ENCODE data around the gene RAD51B.

Gene RAD51B

GRCh38 chr14:68147303-68147702, 327.7 kb downstream of the RAD51B start:
- Histone ChIP-seq H3K9me3 (ENCODE audit: control insufficient read depth, low read length) (peaks cover 11% of the 10 kb centered on the region), H3K4me3 (ENCODE audit: extremely low read depth, insufficient read depth, low read length, poor library complexity, severe bottlenecking) (no peak overlapping the region), H3K4me1 (ENCODE audit: control insufficient read depth, insufficient read depth, low read length, poor library complexity, severe bottlenecking) (peaks cover 21% of the 10 kb centered on the region), H3K27ac (ENCODE audit: low read depth, low read length, severe bottlenecking) (peak overlapping the region; percentile 85), H3K36me3 (ENCODE audit: control insufficient read depth, insufficient read depth, low read length) (no peaks in the 10 kb centered on the region)

DNA sequence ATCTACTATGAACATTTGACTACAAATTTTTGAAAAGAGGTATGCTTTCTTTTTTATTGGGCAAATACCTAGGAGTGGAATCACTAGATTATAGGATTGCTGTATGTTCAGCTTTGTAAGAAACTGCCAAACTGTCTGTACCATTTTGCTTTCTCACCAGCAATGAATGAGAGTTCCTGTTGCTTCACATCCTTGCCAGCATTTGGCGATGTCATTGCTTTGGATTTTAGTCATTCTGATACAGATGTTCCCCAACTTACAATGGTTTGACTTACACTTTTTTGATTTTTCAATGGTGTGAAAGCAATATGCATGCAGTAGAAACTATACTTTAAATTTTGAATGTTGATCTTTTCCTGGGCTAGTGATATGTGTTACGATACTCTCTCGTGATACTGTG, 328.7 kb downstream of the RAD51B start:
- 100% methylated on average over 3 of the region's 3 CpGs for WGBS, 2 experiments (ENCODE audit: insufficient coverage in 2 of 2)
- Histone ChIP-seq H3K4me1 (ENCODE audit: control insufficient read depth, insufficient read depth, low read length, poor library complexity, severe bottlenecking) (peaks cover 17% of the 10 kb centered on the region), H3K36me3 (ENCODE audit: control insufficient read depth, insufficient read depth, low read length) (no peaks in the 10 kb centered on the region), H3K9me3 (ENCODE audit: control insufficient read depth, low read length) (peaks cover 14% of the 10 kb centered on the region), H3K27ac (ENCODE audit: low read depth, low read length, severe bottlenecking) (no peak overlapping the region), H3K4me3 (ENCODE audit: extremely low read depth, insufficient read depth, low read length, poor library complexity, severe bottlenecking) (no peak overlapping the region)

- no peaks in the 10 kb centered on the region for H3K36me3 ChIP-seq (ENCODE audit: control insufficient read depth, insufficient read depth, low read length)
- peaks cover 14% of the 10 kb centered on the region for H3K9me3 ChIP-seq (ENCODE audit: control insufficient read depth, low read length)
- no peak overlapping the region for H3K27ac ChIP-seq (ENCODE audit: low read depth, low read length, severe bottlenecking)
- no peak overlapping the region for H3K4me3 ChIP-seq (ENCODE audit: extremely low read depth, insufficient read depth, low read length, poor library complexity, severe bottlenecking)
- peaks cover 13% of the 10 kb centered on the region for H3K4me1 ChIP-seq (ENCODE audit: control insufficient read depth, insufficient read depth, low read length, poor library complexity, severe bottlenecking)
These were observed 329.2 kb downstream of the RAD51B start for GRCh38 chr14:68148763-68149162.

- Histone ChIP-seq H3K36me3 (ENCODE audit: control insufficient read depth, insufficient read depth, low read length) (no peaks in the 10 kb centered on the region), H3K4me1 (ENCODE audit: control insufficient read depth, insufficient read depth, low read length, poor library complexity, severe bottlenecking) (no peaks in the 10 kb centered on the region), H3K27ac (ENCODE audit: low read depth, low read length, severe bottlenecking) (no peak overlapping the region), H3K9me3 (ENCODE audit: control insufficient read depth, low read length) (peaks cover 13% of the 10 kb centered on the region), H3K4me3 (ENCODE audit: extremely low read depth, insufficient read depth, low read length, poor library complexity, severe bottlenecking) (no peak overlapping the region)
- WGBS, 2 experiments (ENCODE audit: insufficient coverage in 2 of 2) = no CpG with 5 or more reads among the region's 1 CpG
These were observed 333.7 kb downstream of the RAD51B start for GRCh38 chr14:68153275-68153674.

GRCh38 chr14:68154275-68154674, 334.7 kb downstream of the RAD51B start:
- 100% methylated on average over 2 of the region's 2 CpGs for WGBS, 2 experiments (ENCODE audit: insufficient coverage in 2 of 2)
- H3K9me3 ChIP-seq (ENCODE audit: control insufficient read depth, low read length) = peaks cover 9% of the 10 kb centered on the region
- H3K4me3 ChIP-seq (ENCODE audit: extremely low read depth, insufficient read depth, low read length, poor library complexity, severe bottlenecking) = no peak overlapping the region
- no peak overlapping the region for H3K27ac ChIP-seq (ENCODE audit: low read depth, low read length, severe bottlenecking)
- H3K36me3 ChIP-seq (ENCODE audit: control insufficient read depth, insufficient read depth, low read length) = no peaks in the 10 kb centered on the region
- no peaks in the 10 kb centered on the region for H3K4me1 ChIP-seq (ENCODE audit: control insufficient read depth, insufficient read depth, low read length, poor library complexity, severe bottlenecking)

GRCh38 chr14:68157971-68158371, 338.4 kb downstream of the RAD51B start:
- 100% methylated on average over 1 of the region's 1 CpG; no CpG with 5 or more reads in 1 of the 2 experiments for WGBS, 2 experiments (ENCODE audit: insufficient coverage in 2 of 2)
- H3K27ac ChIP-seq (ENCODE audit: low read depth, low read length, severe bottlenecking) = no peak overlapping the region
- H3K9me3 ChIP-seq (ENCODE audit: control insufficient read depth, low read length) = no peaks in the 10 kb centered on the region
- H3K36me3 ChIP-seq (ENCODE audit: control insufficient read depth, insufficient read depth, low read length) = no peaks in the 10 kb centered on the region
- H3K4me3 ChIP-seq (ENCODE audit: extremely low read depth, insufficient read depth, low read length, poor library complexity, severe bottlenecking) = no peak overlapping the region
- H3K4me1 ChIP-seq (ENCODE audit: control insufficient read depth, insufficient read depth, low read length, poor library complexity, severe bottlenecking) = no peaks in the 10 kb centered on the region

- H3K9me3 ChIP-seq (ENCODE audit: control insufficient read depth, low read length) = no peaks in the 10 kb centered on the region
- H3K4me3 ChIP-seq (ENCODE audit: extremely low read depth, insufficient read depth, low read length, poor library complexity, severe bottlenecking) = no peak overlapping the region
- no peaks in the 10 kb centered on the region for H3K4me1 ChIP-seq (ENCODE audit: control insufficient read depth, insufficient read depth, low read length, poor library complexity, severe bottlenecking)
- H3K27ac ChIP-seq (ENCODE audit: low read depth, low read length, severe bottlenecking) = no peak overlapping the region
- WGBS, 2 experiments (ENCODE audit: insufficient coverage in 2 of 2) = no CpG with 5 or more reads among the region's 4 CpGs
- no peaks in the 10 kb centered on the region for H3K36me3 ChIP-seq (ENCODE audit: control insufficient read depth, insufficient read depth, low read length)
These were observed 339.1 kb downstream of the RAD51B start for GRCh38 chr14:68158640-68159039.

GRCh38 chr14:68159701-68160633, 340.4 kb downstream of the RAD51B start:
- Histone ChIP-seq H3K36me3 (ENCODE audit: control insufficient read depth, insufficient read depth, low read length) (no peaks in the 10 kb centered on the region), H3K27ac (ENCODE audit: low read depth, low read length, severe bottlenecking) (no peak overlapping the region), H3K9me3 (ENCODE audit: control insufficient read depth, low read length) (no peaks in the 10 kb centered on the region), H3K4me3 (ENCODE audit: extremely low read depth, insufficient read depth, low read length, poor library complexity, severe bottlenecking) (no peak overlapping the region), H3K4me1 (ENCODE audit: control insufficient read depth, insufficient read depth, low read length, poor library complexity, severe bottlenecking) (no peaks in the 10 kb centered on the region)
- WGBS, 2 experiments (ENCODE audit: insufficient coverage in 2 of 2) = 90 to 95% methylated on average over 2 of the region's 5 CpGs

DNA sequence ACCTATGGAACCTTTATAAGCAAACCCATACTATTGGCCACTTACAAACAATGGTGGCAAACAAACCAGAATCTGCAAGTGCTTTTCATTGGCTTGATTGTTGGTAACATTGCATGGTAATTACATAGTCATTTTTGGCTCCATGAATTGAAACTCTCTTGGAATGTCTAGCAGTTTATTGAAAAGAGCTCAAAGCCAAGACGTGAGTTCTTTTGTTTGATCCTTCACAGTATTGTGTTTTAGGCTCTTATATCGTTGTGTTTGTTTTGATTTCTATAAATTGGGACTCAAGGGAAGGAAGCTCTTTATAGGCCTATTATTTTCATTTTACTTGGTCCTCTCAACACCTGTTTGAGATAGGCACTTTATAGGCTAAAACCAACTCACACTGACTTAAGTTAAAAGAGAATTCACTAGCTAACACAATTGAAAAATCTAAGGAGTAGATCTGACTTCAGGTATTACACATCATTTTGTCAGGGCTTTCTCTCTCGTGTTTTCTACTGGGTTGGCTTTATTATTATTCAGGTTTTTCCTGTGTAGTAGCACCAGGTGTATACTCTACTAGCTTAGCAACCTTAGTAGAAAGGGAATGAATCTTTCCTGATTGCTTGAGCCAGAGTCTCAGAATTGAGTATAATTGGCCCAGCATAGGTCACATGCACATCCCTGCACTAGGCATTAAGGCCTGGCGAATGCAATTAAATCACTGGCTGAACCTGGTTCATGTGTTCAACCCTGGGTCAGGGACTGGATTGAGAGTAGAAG, 341.4 kb downstream of the RAD51B start:
- Histone ChIP-seq H3K4me3 (ENCODE audit: extremely low read depth, insufficient read depth, low read length, poor library complexity, severe bottlenecking) (no peak overlapping the region), H3K4me1 (ENCODE audit: control insufficient read depth, insufficient read depth, low read length, poor library complexity, severe bottlenecking) (no peaks in the 10 kb centered on the region), H3K27ac (ENCODE audit: low read depth, low read length, severe bottlenecking) (no peak overlapping the region), H3K9me3 (ENCODE audit: control insufficient read depth, low read length) (no peaks in the 10 kb centered on the region), H3K36me3 (ENCODE audit: control insufficient read depth, insufficient read depth, low read length) (no peaks in the 10 kb centered on the region)
- 86 to 100% methylated on average over 1 of the region's 4 CpGs for WGBS, 2 experiments (ENCODE audit: insufficient coverage in 2 of 2)

GRCh38 chr14:68162887-68163286, 343.3 kb downstream of the RAD51B start:
- Histone ChIP-seq H3K4me1 (ENCODE audit: control insufficient read depth, insufficient read depth, low read length, poor library complexity, severe bottlenecking) (no peaks in the 10 kb centered on the region), H3K27ac (ENCODE audit: low read depth, low read length, severe bottlenecking) (no peak overlapping the region), H3K36me3 (ENCODE audit: control insufficient read depth, insufficient read depth, low read length) (no peaks in the 10 kb centered on the region), H3K9me3 (ENCODE audit: control insufficient read depth, low read length) (no peaks in the 10 kb centered on the region), H3K4me3 (ENCODE audit: extremely low read depth, insufficient read depth, low read length, poor library complexity, severe bottlenecking) (no peak overlapping the region)
- 96 to 98% methylated on average over 2 to 4 of the region's 4 CpGs for WGBS, 2 experiments (ENCODE audit: insufficient coverage in 2 of 2)

- Histone ChIP-seq H3K9me3 (ENCODE audit: control insufficient read depth, low read length) (no peaks in the 10 kb centered on the region), H3K36me3 (ENCODE audit: control insufficient read depth, insufficient read depth, low read length) (no peaks in the 10 kb centered on the region), H3K4me1 (ENCODE audit: control insufficient read depth, insufficient read depth, low read length, poor library complexity, severe bottlenecking) (no peaks in the 10 kb centered on the region), H3K27ac (ENCODE audit: low read depth, low read length, severe bottlenecking) (peak overlapping the region; percentile 26), H3K4me3 (ENCODE audit: extremely low read depth, insufficient read depth, low read length, poor library complexity, severe bottlenecking) (no peak overlapping the region)
- WGBS, 2 experiments (ENCODE audit: insufficient coverage in 2 of 2) = no CpG with 5 or more reads among the region's 1 CpG
These were observed 345.1 kb downstream of the RAD51B start for GRCh38 chr14:68164711-68165113.

Data from mesodermal cell (in vitro differentiated cells).